GM12864 (cell line): Measurements from ENCODE around the gene ZNF222.

Experiments used
- DNase-seq: peaks from one replicate; pipeline ENCODE4 v3.0.0-alpha.2; 2011; ENCODE audit warnings: low read depth
- H3K4me3 ChIP-seq: 2 replicates; pipeline ENCODE4 v1.5.1; 2011; ENCODE audit warnings: mild to moderate bottlenecking, low read depth, low read length, control low read depth
- TF ChIP-seq, protein P1 (sequence below): IDR thresholded peaks from 2 replicates; pipeline ENCODE4 v1.5.1; 2011; ENCODE audit warnings: low read depth, mild to moderate bottlenecking, moderate library complexity, low read length, control low read depth, inconsistent platforms; ENCODE audit errors: missing control alignments

ZNF222 gene

DNA sequence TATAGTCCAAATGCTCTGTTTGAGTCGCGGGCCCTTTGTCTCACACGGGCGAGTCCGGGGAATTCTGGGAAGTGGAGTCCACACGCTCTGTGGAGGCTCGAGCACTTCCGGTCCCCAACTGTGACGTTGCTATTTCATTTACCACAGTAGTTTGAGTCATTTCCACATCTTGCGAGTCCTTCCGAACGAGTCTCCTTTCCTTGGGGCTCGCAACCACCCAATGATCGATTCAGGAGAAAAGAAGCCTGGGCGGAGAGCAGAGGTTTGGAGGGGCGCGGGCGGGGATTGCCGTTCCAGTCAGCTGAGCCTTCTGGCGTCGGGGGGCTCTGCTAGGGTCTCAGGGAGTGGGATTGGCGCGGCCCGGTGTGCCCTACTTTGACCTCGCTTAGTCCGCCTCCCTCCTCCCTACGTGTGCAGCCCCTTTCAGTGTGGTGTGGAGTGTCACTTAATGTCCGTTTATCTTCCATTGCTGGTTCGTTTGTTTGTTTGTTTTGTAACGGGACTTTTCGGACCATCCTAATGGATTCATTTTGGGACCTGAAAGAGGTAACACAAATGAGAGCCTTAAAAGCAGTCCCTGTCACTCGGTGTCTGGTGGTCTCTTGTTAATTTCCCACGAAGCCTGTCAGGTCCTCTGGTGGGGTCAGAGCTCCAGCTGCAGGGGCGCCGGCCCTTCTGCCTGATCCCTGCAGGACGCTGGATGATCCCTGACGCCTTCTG, at the start of gene ZNF222:
Gene ZNF222, plus strand, starts transcription at position 163 of the 720 bp plus-strand sequence. Its CDS starts 58 bp downstream, at position 221.
- H3K4me3 ChIP-seq, result peak within 1 kb of the TSS; percentile 72
- DNase-seq, result peak; percentile 77
- TF ChIP-seq, protein P1, sequence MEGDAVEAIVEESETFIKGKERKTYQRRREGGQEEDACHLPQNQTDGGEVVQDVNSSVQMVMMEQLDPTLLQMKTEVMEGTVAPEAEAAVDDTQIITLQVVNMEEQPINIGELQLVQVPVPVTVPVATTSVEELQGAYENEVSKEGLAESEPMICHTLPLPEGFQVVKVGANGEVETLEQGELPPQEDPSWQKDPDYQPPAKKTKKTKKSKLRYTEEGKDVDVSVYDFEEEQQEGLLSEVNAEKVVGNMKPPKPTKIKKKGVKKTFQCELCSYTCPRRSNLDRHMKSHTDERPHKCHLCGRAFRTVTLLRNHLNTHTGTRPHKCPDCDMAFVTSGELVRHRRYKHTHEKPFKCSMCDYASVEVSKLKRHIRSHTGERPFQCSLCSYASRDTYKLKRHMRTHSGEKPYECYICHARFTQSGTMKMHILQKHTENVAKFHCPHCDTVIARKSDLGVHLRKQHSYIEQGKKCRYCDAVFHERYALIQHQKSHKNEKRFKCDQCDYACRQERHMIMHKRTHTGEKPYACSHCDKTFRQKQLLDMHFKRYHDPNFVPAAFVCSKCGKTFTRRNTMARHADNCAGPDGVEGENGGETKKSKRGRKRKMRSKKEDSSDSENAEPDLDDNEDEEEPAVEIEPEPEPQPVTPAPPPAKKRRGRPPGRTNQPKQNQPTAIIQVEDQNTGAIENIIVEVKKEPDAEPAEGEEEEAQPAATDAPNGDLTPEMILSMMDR, result no peak

DNA sequence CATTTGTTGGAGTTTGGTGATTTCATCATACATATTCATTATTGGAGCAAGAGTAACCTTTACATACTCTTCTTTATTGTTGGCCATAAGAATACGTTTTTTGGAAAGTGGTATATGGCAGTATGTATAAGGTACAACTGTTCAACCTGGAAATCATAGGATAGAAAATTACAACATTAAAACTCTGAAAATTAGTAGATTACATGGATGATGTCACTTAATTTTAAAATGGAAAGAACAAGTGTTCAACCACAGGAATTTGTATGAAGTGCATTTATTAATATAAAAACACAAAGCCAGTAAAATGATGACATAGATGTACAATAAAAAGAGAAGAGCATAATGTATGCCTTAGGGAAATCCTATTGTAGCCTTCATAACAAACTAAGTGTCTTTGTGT, 48.4 kb upstream of the ZNF222 start:
- no peak for DNase-seq

DNA sequence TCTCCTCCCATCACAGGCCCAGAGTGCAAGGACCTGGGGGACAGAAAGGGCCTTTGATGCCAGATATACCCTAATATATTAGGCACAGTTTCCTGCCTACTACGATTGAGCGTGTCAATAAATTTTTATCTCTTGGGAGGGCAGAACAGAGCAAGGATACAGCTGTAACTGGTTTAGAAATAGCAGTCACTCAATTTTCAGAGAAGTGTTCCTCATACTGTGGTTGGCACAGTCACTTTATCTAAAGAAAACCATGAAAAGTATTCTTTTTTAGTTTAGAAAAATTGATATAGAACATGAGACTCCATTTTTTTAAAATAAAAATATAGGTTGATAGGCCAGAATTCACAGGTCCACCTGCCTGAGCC, 41.7 kb upstream of the ZNF222 start:
- peak overlapping the region; percentile 75 for H3K4me3 ChIP-seq
- TF ChIP-seq, protein P1, result no peak
- DNase-seq, result no peak

More for the DNA sequence above, 48.4 kb upstream of the ZNF222 start:
- TF ChIP-seq, protein P1, result no peak
- H3K4me3 ChIP-seq, result no peak overlapping the region

DNA sequence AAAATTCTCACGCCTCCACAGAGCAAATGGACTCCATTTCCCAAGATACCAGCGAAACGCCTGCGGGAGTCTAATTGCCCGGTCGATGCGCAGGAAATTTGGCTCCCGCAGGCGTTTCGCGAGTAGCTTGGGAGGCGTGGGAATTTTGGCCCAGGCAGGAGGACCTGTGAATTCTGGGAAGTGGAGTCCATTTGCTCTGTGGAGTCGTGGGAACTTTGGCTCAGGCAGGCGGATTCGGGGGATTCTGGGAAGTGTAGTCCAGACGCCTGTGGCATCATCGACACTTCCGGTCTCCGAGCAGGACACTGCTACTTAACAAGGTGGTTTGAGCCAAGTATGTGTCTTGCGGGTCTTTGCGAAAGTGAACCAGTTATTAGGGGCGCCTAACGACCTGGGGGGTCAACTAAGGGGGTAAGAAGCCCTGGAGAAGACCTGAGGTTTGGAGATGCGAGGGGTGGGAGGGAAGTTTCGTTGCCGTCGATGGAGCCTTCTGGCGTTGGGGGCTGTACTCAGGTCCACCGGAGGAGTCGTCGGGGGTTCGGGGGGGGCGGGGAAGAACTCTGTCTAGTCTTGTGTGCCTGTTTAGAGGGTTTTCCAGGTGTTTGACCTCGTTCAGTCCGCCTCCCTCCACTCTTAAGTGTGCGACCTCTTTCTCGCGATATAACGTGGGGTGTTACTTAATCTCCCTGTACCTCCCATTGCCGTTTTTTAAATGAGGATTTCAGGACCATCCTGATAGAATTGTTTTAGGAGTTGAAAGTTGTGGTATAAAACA, 41.1 kb upstream of the ZNF222 start, which contains the start of gene ZNF155:
Gene ZNF155, plus strand, starts transcription at position 277 of the 775 bp plus-strand sequence. CDS start 4,356 bp downstream, outside the sequence.
- peak within 1 kb of the TSS; percentile 75 for H3K4me3 ChIP-seq
- DNase-seq, result peak; percentile 86
- TF ChIP-seq, protein P1, result no peak

DNA sequence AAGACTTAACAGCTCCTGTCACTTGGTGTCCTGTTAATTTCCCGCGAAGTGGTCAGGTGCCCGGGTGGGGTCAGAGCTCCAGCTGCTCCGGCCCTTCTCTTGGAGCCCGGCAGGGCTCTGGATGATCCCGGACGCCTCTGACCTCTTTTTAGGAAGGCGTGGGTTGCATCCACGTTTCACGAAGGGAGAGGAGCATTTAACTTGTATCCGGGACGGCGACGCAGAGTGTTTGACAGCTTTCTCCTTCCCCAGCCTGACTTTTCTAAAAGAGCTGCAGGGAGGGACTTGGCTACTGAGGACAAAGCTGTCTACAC, 40.5 kb upstream of the ZNF222 start:
- H3K4me3 ChIP-seq, result peak overlapping the region; percentile 75
- TF ChIP-seq, protein P1, result no peak

DNA sequence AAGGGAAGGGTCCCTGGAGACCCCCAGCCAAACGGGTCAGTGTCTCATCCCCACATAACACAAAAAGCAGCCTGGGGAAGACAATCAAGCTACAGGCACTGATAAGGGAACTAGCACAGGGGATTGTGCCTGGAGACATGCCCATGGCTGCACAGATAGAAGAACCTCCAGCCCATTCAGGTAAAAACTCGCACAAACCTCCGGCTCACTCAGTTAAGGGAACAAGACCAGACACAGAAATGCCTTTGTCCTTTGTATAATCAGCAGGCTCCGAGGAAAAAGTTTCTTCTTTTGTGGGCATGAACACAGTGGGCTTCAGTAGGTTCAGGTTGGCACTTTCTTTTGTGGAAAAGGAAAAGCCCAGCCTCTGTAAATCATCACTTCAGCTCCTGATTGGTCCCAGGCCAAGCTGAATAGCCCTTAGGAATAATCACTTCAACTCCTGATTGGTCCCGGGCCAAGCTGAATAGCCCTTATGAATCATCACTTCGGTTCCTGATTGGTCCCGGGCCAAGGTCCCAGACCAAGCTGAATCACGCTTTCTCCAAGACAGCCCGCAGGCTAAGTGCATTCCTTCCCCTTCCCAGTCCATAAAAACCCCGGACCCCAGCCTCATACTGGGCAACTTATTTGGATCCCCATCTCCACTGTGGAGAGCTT, 27.4 kb upstream of the ZNF222 start:
- H3K4me3 ChIP-seq, result no peak overlapping the region
- no peak for DNase-seq
- TF ChIP-seq, protein P1, result no peak

More for the DNA sequence above, 40.5 kb upstream of the ZNF222 start:
- DNase-seq, result no peak
